IMR-90 (cell line): ENCODE measurements around the gene ADAMTS6. TPM values are rescaled to one million over a fixed set of nuclear protein-coding genes. Genes with fewer than 3 reads are reported as not detected.

Source experiments
- ATAC-seq: fragments of 200-7000 bp; cut with Tn5 transposase; 2 replicates; pipeline ENCODE4 v1.9.1; 2020; ENCODE audit warnings: low read depth, mild to moderate bottlenecking, moderate library complexity
- BruUV-seq: library from RNA; stranded (reverse); fragments of 400-500 nt; replicated peaks from 2 replicates; lab custom pipeline; 2021; lab: Mats Ljungman, UMichigan
- CTCF ChIA-PET: fragments of 300-600 bp; formaldehyde crosslinking; extraction: SDS; loops from one replicate; lab custom pipeline; 2021; ENCODE audit warnings: antibody characterized with exemption; lab: Yijun Ruan, JAX
- POLR2A ChIA-PET: fragments of 300-600 bp; sonication (Branson Sonifier 250); formaldehyde crosslinking; loops from one replicate; lab custom pipeline; 2022; ENCODE audit warnings: antibody characterized with exemption; ENCODE audit not compliant: unreplicated experiment; lab: Charles Lee
- DNase-seq: peaks from one replicate; pipeline ENCODE4 v3.0.0; 2013
- H2AFZ ChIP-seq: replicated peaks from 2 replicates; pipeline ENCODE3; 2013; ENCODE audit warnings: low read length, mild to moderate bottlenecking; ENCODE audit not compliant: poor library complexity
- H2AK5ac ChIP-seq: 2 replicates; pipeline ENCODE4 v1.6.1; 2013; ENCODE audit warnings: low read depth, low read length, inconsistent platforms
- H2AK9ac ChIP-seq: replicated peaks from 2 replicates; pipeline ENCODE3; 2013; ENCODE audit warnings: mild to moderate bottlenecking, low read depth, low read length, moderate library complexity; ENCODE audit not compliant: poor library complexity
- H2BK120ac ChIP-seq: 2 replicates; pipeline ENCODE4 v1.6.1; 2013; ENCODE audit warnings: low read depth, low read length, inconsistent platforms
- H2BK15ac ChIP-seq: 3 replicates; pipeline ENCODE4 v1.6.1; 2013; ENCODE audit warnings: low read depth, low read length, inconsistent platforms
- H2BK20ac ChIP-seq: 2 replicates; pipeline ENCODE4 v1.6.1; 2013; ENCODE audit warnings: low read depth, mild to moderate bottlenecking, inconsistent platforms, low read length, moderate library complexity
- H2BK5ac ChIP-seq: 2 replicates; pipeline ENCODE4 v1.6.1; 2013; ENCODE audit warnings: mild to moderate bottlenecking, low read depth, low read length, inconsistent platforms; ENCODE audit not compliant: poor library complexity, severe bottlenecking
- H3K14ac ChIP-seq: replicated peaks from 2 replicates; pipeline ENCODE4 v1.6.1; 2013; ENCODE audit warnings: low read depth, low read length, inconsistent platforms
- H3K18ac ChIP-seq: 2 replicates; pipeline ENCODE4 v1.6.1; 2013; ENCODE audit warnings: low read depth, low read length, control low read depth
- H3K23ac ChIP-seq: 2 replicates; pipeline ENCODE4 v1.6.1; 2013; ENCODE audit warnings: low read depth, low read length, inconsistent platforms
- H3K27ac ChIP-seq: 2 replicates; pipeline ENCODE4 v1.5.1; 2013; ENCODE audit warnings: mild to moderate bottlenecking, control low read depth, low read length; ENCODE audit not compliant: insufficient read depth
- H3K27me3 ChIP-seq: 2 replicates; pipeline ENCODE4 v1.6.1; 2013; ENCODE audit warnings: low read length; ENCODE audit not compliant: control insufficient read depth, insufficient read depth
- H3K36me3 ChIP-seq: 2 replicates; pipeline ENCODE4 v1.6.1; 2013; ENCODE audit warnings: low read length, mixed read lengths; ENCODE audit not compliant: control insufficient read depth, insufficient read depth
- H3K4ac ChIP-seq: 2 replicates; pipeline ENCODE4 v1.6.1; 2013; ENCODE audit warnings: low read depth, low read length, inconsistent platforms
- H3K4me1 ChIP-seq: 2 replicates; pipeline ENCODE4 v1.6.1; 2013; ENCODE audit warnings: low read length, mixed read lengths; ENCODE audit not compliant: control insufficient read depth, insufficient read depth
- H3K4me2 ChIP-seq: 2 replicates; pipeline ENCODE4 v1.6.1; 2013; ENCODE audit warnings: low read depth, mild to moderate bottlenecking, control low read depth, low read length, moderate library complexity
- H3K4me3 ChIP-seq: 2 replicates; pipeline ENCODE4 v1.5.1; 2013; ENCODE audit warnings: low read depth, mild to moderate bottlenecking, control low read depth, low read length, moderate library complexity; ENCODE audit not compliant: insufficient read depth
- H3K56ac ChIP-seq: 2 replicates; pipeline ENCODE4 v1.6.1; 2013; ENCODE audit warnings: low read length, inconsistent platforms; ENCODE audit not compliant: insufficient read depth; ENCODE audit errors: extremely low read depth
- H3K79me1 ChIP-seq, 2 experiments: 2 replicates each; pipeline ENCODE4 v1.6.1; 2013; ENCODE audit warnings: low read length in 2 of 2, inconsistent platforms in 1 of 2, low read depth in 1 of 2
- H3K9ac ChIP-seq: 2 replicates; pipeline ENCODE4 v1.6.1; 2013; ENCODE audit warnings: low read depth, low read length, control low read depth
- H3K9me1 ChIP-seq: 2 replicates; pipeline ENCODE4 v1.6.1; 2013; ENCODE audit warnings: low read length, inconsistent platforms; ENCODE audit not compliant: insufficient read depth
- H3K9me3 ChIP-seq: 2 replicates; pipeline ENCODE4 v1.6.1; 2013; ENCODE audit warnings: low read length; ENCODE audit not compliant: control insufficient read depth, insufficient read depth
- H4K20me1 ChIP-seq: 2 replicates; pipeline ENCODE4 v1.6.1; 2013; ENCODE audit warnings: low read length, inconsistent platforms; ENCODE audit not compliant: insufficient read depth
- H4K5ac ChIP-seq: 2 replicates; pipeline ENCODE4 v1.6.1; 2013; ENCODE audit warnings: mild to moderate bottlenecking, low read depth, low read length, control low read depth
- H4K8ac ChIP-seq, 2 experiments: 2 replicates each; pipeline ENCODE4 v1.6.1; 2013; ENCODE audit warnings: low read depth in 2 of 2, low read length in 2 of 2, control low read depth in 1 of 2, inconsistent platforms in 1 of 2
- H4K91ac ChIP-seq: 2 replicates; pipeline ENCODE4 v1.6.1; 2013; ENCODE audit warnings: low read depth, low read length, inconsistent platforms; ENCODE audit not compliant: insufficient read depth
- BHLHE40 ChIP-seq: fragments of 150-350 bp; IDR thresholded peaks from 2 replicates; pipeline ENCODE4 v1.6.1; 2016; ENCODE audit warnings: mild to moderate bottlenecking, low read depth, low read length
- CEBPB ChIP-seq: IDR thresholded peaks from 2 replicates; pipeline ENCODE4 v1.6.1; 2012; ENCODE audit warnings: low read depth, low read length, improper control_type of control experiment
- CHD1 ChIP-seq: IDR thresholded peaks from 2 replicates; pipeline ENCODE4 v1.6.1; 2012; ENCODE audit warnings: low read depth, low read length, improper control_type of control experiment
- FOS ChIP-seq: fragments of 150-350 bp; IDR thresholded peaks from 2 replicates; pipeline ENCODE4 v1.6.1; 2016; ENCODE audit warnings: low read depth, low read length
- MAFK ChIP-seq: IDR thresholded peaks from 2 replicates; pipeline ENCODE4 v1.6.1; 2012; ENCODE audit warnings: low read depth, low read length, improper control_type of control experiment
- MAZ ChIP-seq: IDR thresholded peaks from 2 replicates; pipeline ENCODE4 v1.6.1; 2012; ENCODE audit warnings: low read depth, mild to moderate bottlenecking, low read length, improper control_type of control experiment, moderate library complexity, borderline replicate concordance
- MXI1 ChIP-seq: IDR thresholded peaks from 2 replicates; pipeline ENCODE4 v1.6.1; 2012; ENCODE audit warnings: low read depth, mild to moderate bottlenecking, low read length, moderate library complexity, borderline replicate concordance
- NFE2L2 ChIP-seq: fragments of 150-350 bp; IDR thresholded peaks from 2 replicates; pipeline ENCODE4 v1.6.1; 2016; ENCODE audit warnings: low read depth, mild to moderate bottlenecking, low read length
- POLR2A ChIP-seq: IDR thresholded peaks from 2 replicates; pipeline ENCODE4 v1.6.1; 2012; ENCODE audit warnings: mild to moderate bottlenecking, low read depth, low read length
- RAD21 ChIP-seq: IDR thresholded peaks from 2 replicates; pipeline ENCODE4 v1.6.1; 2012; ENCODE audit warnings: low read length, improper control_type of control experiment
- RCOR1 ChIP-seq: IDR thresholded peaks from 2 replicates; pipeline ENCODE4 v1.6.1; 2012; ENCODE audit warnings: mild to moderate bottlenecking, low read length, improper control_type of control experiment; ENCODE audit not compliant: insufficient replicate concordance
- RFX5 ChIP-seq: IDR thresholded peaks from 2 replicates; pipeline ENCODE4 v1.8.0; 2012; ENCODE audit warnings: low read depth, mild to moderate bottlenecking, low read length, moderate library complexity
- SMC3 ChIP-seq: fragments of 150-350 bp; IDR thresholded peaks from 2 replicates; pipeline ENCODE4 v1.6.1; 2016; ENCODE audit warnings: low read depth, mild to moderate bottlenecking, antibody characterized with exemption, low read length, moderate library complexity
- WGBS, 2 experiments: methylation state at CpG; one replicate each; pipeline versions ENCODE4 v1.1.5 to v1.1.7; 2013; ENCODE audit warnings: missing lambda C conversion rate in 2 of 2; ENCODE audit not compliant: insufficient read length in 1 of 2; ENCODE audit errors: extremely low coverage in 2 of 2; 5-methylcytosine and 5-hydroxymethylcytosine counted together
- dilution Hi-C: fragments of 300-500 bp; cut with HindIII; formaldehyde crosslinking; loops from one replicate; pipeline ENCODE4 v1.14.3; 2018; ENCODE audit warnings: low sequenced_read_pairs; ENCODE audit not compliant: unreplicated experiment
- in situ Hi-C: fragments of 300-500 bp; cut with MboI; formaldehyde crosslinking; loops from 3 replicates; pipeline ENCODE4 v1.14.3; 2019; ENCODE audit warnings: low sequenced_read_pairs, inconsistent platforms, mixed read lengths
- intact Hi-C: fragments of 100-400 bp; cut with micrococcal nuclease; formaldehyde crosslinking; loops from 2 replicates; pipeline ENCODE4 v1.10.0; 2022
- polyA plus RNA-seq, 3 experiments: library from polyadenylated mRNA; depleted of rRNA; stranded (reverse); fragments of >200 nt; gene quantifications; 2 replicates each; pipeline ENCODE4 v1.2.3, GENCODE V29; 2012; ENCODE audit warnings: low replicate concordance in 1 of 3
- total RNA-seq: library from RNA; depleted of rRNA; stranded (reverse); fragments of >200 nt; gene quantifications from 2 replicates; pipeline ENCODE4 v1.2.3, GENCODE V29; 2012
- TF ChIP-seq, protein P1 (sequence below): conservative IDR thresholded peaks from 2 replicates; pipeline ENCODE4 v1.5.1; 2012; ENCODE audit warnings: mild to moderate bottlenecking, low read depth, low read length, improper control_type of control experiment
- TF ChIP-seq, protein P2 (sequence below): fragments of 150-350 bp; IDR thresholded peaks from 2 replicates; pipeline ENCODE4 v1.6.1; 2017; ENCODE audit warnings: mild to moderate bottlenecking, antibody characterized with exemption, low read length, low read depth

ADAMTS6 gene
- total and polyA plus RNA-seq, 2 of the 4 experiments (the other 2 are of a cell fraction): 23.9 to 173 TPM

- ChIA-PET POLR2A (no interaction called here), CTCF (no interaction called here)
- peak overlapping the region; percentile 83 for H2BK20ac ChIP-seq
- peak overlapping the region; percentile 95 for H2AK5ac ChIP-seq
- no peak for DNase-seq
- H3K14ac ChIP-seq: peak overlapping the region; percentile 61
- peak overlapping the region; percentile 90 for H4K91ac ChIP-seq
- H4K8ac ChIP-seq: peak overlapping the region; percentile 23 to 72; a peak in 3 of 4 replicates
- peak overlapping the region; percentile 0; the same call in 1 of the 2 replicates for H3K27ac ChIP-seq
- in situ Hi-C loops (no loop called here), intact Hi-C loops (loop anchor here (5.0 kb wide), 1 partner anchor 338 kb away; the partner anchor contains the start of gene ADAMTS6), dilution Hi-C loops (no loop called here)
- no peaks in the 10 kb centered on the region for H3K27me3 ChIP-seq
- no peak overlapping the region for H3K9ac ChIP-seq
- peaks cover 0 to 15% of the 10 kb centered on the region in 2 experiments; a peak in 2 of 4 replicates for H3K79me1 ChIP-seq
- H4K20me1 ChIP-seq: no peaks in the 10 kb centered on the region
- H2BK5ac ChIP-seq: peak overlapping the region; percentile 96
- peaks cover 9% of the 10 kb centered on the region; the same call in 1 of the 2 replicates for H3K9me1 ChIP-seq
- no peak overlapping the region for H2AK9ac ChIP-seq
- H3K4me2 ChIP-seq: no peak overlapping the region
- H2AFZ ChIP-seq: peak overlapping the region; percentile 48
- no TSS peak for BruUV-seq
- WGBS, 2 experiments: 73% methylated on average over 2 of the region's 9 CpGs; no CpG with 5 or more reads in 1 of the 2 experiments
- H3K4me1 ChIP-seq: peaks cover 18% of the 10 kb centered on the region
- H2BK120ac ChIP-seq: peak overlapping the region; percentile 86
- ATAC-seq: no peak
- no peaks in the 10 kb centered on the region for H3K9me3 ChIP-seq
- H3K36me3 ChIP-seq: no peaks in the 10 kb centered on the region
- H2BK15ac ChIP-seq: peak overlapping the region; percentile 64; the same call in 2 of the 3 replicates
- H3K23ac ChIP-seq: peak overlapping the region; percentile 65; the same call in 1 of the 2 replicates
- H3K56ac ChIP-seq: no peak overlapping the region
- peak overlapping the region; percentile 89 for H3K4ac ChIP-seq
- peak overlapping the region; percentile 98 for H3K18ac ChIP-seq
- H4K5ac ChIP-seq: peak overlapping the region; percentile 96; the same call in 1 of the 2 replicates
- H3K4me3 ChIP-seq: no peak overlapping the region
- no peak for TF ChIP-seq NFE2L2
- no peak for TF ChIP-seq CHD1
- no peak for TF ChIP-seq BHLHE40
- no peak for TF ChIP-seq MXI1
- TF ChIP-seq RFX5: no peak
- no peak for TF ChIP-seq RCOR1
- TF ChIP-seq FOS: no peak
- TF ChIP-seq MAZ: no peak
- no peak for TF ChIP-seq POLR2A
- no peak for TF ChIP-seq RAD21
- TF ChIP-seq, protein P1, sequence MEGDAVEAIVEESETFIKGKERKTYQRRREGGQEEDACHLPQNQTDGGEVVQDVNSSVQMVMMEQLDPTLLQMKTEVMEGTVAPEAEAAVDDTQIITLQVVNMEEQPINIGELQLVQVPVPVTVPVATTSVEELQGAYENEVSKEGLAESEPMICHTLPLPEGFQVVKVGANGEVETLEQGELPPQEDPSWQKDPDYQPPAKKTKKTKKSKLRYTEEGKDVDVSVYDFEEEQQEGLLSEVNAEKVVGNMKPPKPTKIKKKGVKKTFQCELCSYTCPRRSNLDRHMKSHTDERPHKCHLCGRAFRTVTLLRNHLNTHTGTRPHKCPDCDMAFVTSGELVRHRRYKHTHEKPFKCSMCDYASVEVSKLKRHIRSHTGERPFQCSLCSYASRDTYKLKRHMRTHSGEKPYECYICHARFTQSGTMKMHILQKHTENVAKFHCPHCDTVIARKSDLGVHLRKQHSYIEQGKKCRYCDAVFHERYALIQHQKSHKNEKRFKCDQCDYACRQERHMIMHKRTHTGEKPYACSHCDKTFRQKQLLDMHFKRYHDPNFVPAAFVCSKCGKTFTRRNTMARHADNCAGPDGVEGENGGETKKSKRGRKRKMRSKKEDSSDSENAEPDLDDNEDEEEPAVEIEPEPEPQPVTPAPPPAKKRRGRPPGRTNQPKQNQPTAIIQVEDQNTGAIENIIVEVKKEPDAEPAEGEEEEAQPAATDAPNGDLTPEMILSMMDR: no peak
- TF ChIP-seq CEBPB: no peak
- no peak for TF ChIP-seq MAFK
- no peak for TF ChIP-seq SMC3
- TF ChIP-seq, protein P2, sequence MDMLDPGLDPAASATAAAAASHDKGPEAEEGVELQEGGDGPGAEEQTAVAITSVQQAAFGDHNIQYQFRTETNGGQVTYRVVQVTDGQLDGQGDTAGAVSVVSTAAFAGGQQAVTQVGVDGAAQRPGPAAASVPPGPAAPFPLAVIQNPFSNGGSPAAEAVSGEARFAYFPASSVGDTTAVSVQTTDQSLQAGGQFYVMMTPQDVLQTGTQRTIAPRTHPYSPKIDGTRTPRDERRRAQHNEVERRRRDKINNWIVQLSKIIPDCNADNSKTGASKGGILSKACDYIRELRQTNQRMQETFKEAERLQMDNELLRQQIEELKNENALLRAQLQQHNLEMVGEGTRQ: no peak
Observed at GRCh38 chr5:65144136-65144871, 337.4 kb downstream of the ADAMTS6 start.
